Sigmoid colon (tissue), 4 donors: ENCODE results near the gene RCN2.

ENCODE experiments used
- CTCF ChIP-seq, 4 experiments: fragments of 450-650 bp in 3 of 4; fragments of 200-600 bp in 1 of 4; IDR thresholded peaks; one replicate each; pipeline ENCODE4 v1.5.1; 2016 to 2019; ENCODE audit warnings: antibody characterized with exemption in 4 of 4, mild to moderate bottlenecking in 3 of 4, moderate library complexity in 2 of 4
- POLR2A ChIP-seq, 2 donors: fragments of 450-650 bp; IDR thresholded peaks; one replicate each; pipeline ENCODE4 v1.6.1; 2016; ENCODE audit warnings: antibody characterized with exemption in 2 of 2, mild to moderate bottlenecking in 2 of 2, moderate library complexity in 2 of 2
- POLR2AphosphoS5 ChIP-seq, 4 donors: sonication (generic); formaldehyde crosslinking; IDR thresholded peaks; one replicate each; pipeline ENCODE4 v1.6.1; 2017; ENCODE audit warnings: antibody characterized with exemption in 4 of 4

- TF ChIP-seq CTCF (IDR thresholded peaks at IDR 0.05): no peak
- TF ChIP-seq POLR2A (IDR thresholded peaks at IDR 0.05): no peak
- no peak for TF ChIP-seq POLR2AphosphoS5 (IDR thresholded peaks at IDR 0.05)
Observed at GRCh38 chr15:76979996-76980520, 48.5 kb downstream of the RCN2 start.
